AG09319 (cell line): ENCODE results near the gene NUCKS1.

Experiments
- DNase-seq: peaks from one replicate; pipeline ENCODE4 v3.0.0-alpha.2; 2010; ENCODE audit warnings: low read depth; ENCODE audit errors: extremely low read depth
- TF ChIP-seq, protein P1 (sequence below): IDR thresholded peaks from 2 replicates; pipeline ENCODE4 v1.5.1; 2011; ENCODE audit warnings: low read depth, mild to moderate bottlenecking, inconsistent platforms, low read length, moderate library complexity

Gene NUCKS1

DNA sequence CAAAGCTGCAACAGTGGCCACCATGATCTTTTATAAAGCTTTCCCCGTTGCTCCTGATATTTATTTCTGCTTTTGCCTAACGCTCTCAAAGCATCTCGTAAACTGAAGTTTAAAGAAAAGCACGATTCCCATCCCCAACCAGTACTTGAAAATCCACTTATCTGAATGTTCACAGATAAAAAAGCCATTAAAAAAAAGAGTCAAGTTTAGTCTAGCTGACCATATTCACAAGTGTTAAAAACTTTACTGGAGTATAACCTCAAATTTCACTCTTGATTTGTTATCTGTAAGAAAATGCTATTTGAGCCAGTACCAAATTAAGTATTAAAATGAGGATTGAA lies 35.1 kb downstream of the NUCKS1 start:
- DNase-seq = no peak
- TF ChIP-seq, protein P1, sequence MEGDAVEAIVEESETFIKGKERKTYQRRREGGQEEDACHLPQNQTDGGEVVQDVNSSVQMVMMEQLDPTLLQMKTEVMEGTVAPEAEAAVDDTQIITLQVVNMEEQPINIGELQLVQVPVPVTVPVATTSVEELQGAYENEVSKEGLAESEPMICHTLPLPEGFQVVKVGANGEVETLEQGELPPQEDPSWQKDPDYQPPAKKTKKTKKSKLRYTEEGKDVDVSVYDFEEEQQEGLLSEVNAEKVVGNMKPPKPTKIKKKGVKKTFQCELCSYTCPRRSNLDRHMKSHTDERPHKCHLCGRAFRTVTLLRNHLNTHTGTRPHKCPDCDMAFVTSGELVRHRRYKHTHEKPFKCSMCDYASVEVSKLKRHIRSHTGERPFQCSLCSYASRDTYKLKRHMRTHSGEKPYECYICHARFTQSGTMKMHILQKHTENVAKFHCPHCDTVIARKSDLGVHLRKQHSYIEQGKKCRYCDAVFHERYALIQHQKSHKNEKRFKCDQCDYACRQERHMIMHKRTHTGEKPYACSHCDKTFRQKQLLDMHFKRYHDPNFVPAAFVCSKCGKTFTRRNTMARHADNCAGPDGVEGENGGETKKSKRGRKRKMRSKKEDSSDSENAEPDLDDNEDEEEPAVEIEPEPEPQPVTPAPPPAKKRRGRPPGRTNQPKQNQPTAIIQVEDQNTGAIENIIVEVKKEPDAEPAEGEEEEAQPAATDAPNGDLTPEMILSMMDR = no peak

GRCh38 chr1:205714190-205714905 lies 35.6 kb downstream of the NUCKS1 start:
- TF ChIP-seq, protein P1 = no peak
- DNase-seq = peak; percentile 14

DNA sequence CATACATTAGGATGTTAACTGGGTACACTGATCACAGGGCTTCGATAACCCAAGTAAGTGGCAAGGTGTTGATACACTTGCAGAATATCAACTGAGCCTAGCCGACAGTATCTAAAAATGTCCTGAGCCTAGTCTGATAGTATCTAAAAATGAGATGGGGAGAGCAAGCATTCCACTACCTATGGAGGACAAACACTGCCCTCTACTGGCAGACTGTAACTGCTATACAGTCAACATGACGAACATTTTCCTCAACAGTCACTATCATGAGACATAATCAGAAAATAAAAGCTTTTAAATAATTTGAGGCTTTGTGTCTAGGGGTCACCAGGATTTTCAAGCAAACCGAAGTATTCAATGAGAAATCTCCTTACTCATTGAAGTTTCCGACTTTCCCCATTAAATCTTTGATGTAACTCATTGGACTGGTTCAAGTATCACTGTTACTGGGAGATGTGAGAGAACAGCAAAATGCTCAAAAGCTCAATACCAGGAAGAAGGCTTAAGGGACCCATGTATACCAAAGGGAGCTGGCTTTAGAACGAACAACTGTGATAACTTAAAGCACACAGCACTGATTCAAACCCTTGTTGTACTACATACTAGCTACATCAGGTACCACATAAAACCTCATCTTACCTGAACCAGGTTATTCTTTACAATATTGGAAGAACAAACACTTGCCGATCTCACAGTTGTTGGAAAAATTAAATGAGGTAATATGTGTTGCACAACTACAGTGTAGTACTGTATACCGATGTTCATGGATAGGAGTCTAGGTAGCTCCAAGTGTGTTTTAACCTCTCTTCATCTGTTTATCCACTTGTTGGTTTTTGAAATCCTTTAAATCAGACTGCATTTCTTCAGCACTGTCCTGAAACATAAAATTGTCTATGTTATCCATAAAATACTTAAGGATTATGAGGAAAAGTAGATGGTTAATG lies 38.6 kb downstream of the NUCKS1 start:
- DNase-seq = peak; percentile 43
- TF ChIP-seq, protein P1 = peak; percentile 90

GRCh38 chr1:205710201-205711062 lies 39.5 kb downstream of the NUCKS1 start:
- no peak for DNase-seq
- TF ChIP-seq, protein P1 = no peak

DNA sequence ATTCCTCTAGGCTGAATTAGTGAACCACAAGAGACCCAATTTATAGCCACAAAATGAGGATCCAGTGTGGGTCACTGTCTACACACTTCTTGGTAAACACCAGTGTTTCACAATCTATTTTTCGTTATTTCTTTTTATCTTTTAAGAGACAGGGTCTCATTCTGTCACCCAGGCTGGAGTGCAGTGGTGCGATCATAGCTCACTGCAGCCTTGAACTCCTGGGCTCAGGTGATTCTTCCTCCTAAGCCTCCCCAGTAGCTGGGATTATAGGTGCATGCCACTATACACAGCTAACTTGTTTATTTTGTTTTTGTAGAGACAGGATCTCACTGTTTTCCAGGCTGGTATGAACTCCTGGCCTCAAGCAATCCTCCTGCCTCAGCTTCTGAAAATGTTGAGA lies 40.3 kb downstream of the NUCKS1 start:
- TF ChIP-seq, protein P1 = no peak
- no peak for DNase-seq

- TF ChIP-seq, protein P1 = no peak
- DNase-seq = peak; percentile 24
Measured at GRCh38 chr1:205709059-205709398, 41.0 kb downstream of the NUCKS1 start.
